H7 (cell line): Measurements from ENCODE around the gene MUC4. TPM values are rescaled to one million over a fixed set of nuclear protein-coding genes. Genes with fewer than 3 reads are reported as not detected.
"Not testable (repeated sequence)": the region's sequence is repeated elsewhere in the genome, so short reads cannot be mapped to it uniquely, and the experiment has no call there.

Source experiments
- DNase-seq: peaks from one replicate; pipeline ENCODE4 v3.0.0; 2012
- H3K27me3 ChIP-seq: 2 replicates; pipeline ENCODE4 v1.6.0; 2011; ENCODE audit warnings: mild to moderate bottlenecking, low read length; ENCODE audit not compliant: control insufficient read depth, insufficient read depth
- H3K36me3 ChIP-seq: replicated peaks from 2 replicates; pipeline ENCODE4 v1.5.1; 2011; ENCODE audit warnings: low read length; ENCODE audit not compliant: control insufficient read depth, insufficient read depth
- H3K4me3 ChIP-seq: 2 replicates; pipeline ENCODE4 v1.5.1; 2011; ENCODE audit warnings: low read depth, mild to moderate bottlenecking, control low read depth, low read length, moderate library complexity; ENCODE audit not compliant: insufficient read depth
- total RNA-seq: library from RNA; depleted of rRNA; stranded (reverse); fragments of >200 nt; shearing (Covaris generic); gene quantifications from 2 replicates; pipeline ENCODE4 v1.2.3, GENCODE V29; 2014

MUC4 gene
- total RNA-seq, 1 experiment from 2014 or later = 3.5 TPM

DNA sequence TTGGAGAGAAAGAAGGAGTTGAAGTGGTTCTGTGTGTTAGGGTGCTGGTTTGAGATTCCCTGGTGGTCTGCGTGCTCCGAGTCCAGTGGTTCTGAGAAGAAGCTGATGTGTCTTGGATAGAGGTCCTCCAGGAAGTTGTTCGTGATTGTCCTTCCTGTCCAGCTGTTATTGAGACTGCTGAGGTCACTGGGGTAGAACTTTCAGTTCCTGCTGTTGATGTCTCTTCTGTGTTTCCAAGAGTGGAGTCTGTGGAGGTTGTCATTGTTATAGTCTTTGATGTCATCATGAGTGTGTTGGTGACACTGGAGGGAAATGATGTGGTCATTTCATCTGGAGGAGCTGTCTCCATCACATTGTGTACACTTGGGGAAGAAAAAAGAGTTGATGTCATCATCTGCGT lies 20.8 kb downstream of the MUC4 start:
- Histone ChIP-seq H3K27me3 (no peaks in the 10 kb centered on the region), H3K36me3 (peaks cover 2% of the 10 kb centered on the region; the same call in 1 of the 2 replicates), H3K4me3 (no peak overlapping the region)
- DNase-seq = no peak

DNA sequence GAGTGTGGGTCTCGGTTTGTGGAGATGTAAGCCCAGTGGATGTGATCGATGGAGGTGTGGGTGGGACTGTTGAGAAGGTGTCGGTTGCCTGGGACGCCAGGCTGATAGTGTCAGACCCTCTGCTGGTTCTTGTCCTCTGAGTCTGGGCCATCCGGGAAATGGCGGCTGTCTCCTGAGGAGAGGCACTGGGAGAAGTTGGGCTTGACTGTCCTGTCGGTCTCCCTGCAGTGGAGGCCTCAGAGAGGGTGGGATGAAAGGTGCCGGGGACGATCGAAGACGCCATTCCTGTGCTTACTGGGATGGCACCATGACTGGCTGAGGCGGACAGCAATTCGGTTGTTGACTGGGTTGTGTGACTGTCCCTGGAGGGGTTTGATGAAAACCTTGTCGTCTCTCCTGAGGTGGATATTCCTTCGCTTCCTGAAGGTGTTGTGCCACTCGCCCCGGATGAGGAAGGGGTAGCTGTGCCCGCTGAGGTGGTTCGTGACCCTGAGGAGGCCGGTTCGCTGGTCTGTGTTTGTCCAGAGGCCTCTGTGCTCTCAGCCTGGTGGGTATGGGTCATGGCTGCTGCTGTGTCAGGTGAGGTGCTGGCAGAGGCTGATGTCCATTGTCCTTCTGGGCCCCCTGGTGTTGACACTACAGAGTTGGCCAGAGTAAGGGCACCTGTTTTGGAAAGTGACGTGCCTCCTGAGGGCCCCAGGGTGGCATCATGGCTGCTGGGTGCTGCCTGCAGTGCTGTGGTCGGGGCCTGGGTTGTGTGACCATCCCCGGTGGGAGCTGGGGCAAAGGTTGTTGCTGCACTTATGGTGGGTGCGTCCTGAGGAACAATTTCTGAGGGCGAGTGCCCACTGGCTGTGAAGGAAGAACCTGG lies 22.8 kb downstream of the MUC4 start:
- Histone ChIP-seq H3K4me3 (no peak overlapping the region), H3K27me3 (no peaks in the 10 kb centered on the region), H3K36me3 (peaks cover 2% of the 10 kb centered on the region; the same call in 1 of the 2 replicates)
- no peak for DNase-seq

DNA sequence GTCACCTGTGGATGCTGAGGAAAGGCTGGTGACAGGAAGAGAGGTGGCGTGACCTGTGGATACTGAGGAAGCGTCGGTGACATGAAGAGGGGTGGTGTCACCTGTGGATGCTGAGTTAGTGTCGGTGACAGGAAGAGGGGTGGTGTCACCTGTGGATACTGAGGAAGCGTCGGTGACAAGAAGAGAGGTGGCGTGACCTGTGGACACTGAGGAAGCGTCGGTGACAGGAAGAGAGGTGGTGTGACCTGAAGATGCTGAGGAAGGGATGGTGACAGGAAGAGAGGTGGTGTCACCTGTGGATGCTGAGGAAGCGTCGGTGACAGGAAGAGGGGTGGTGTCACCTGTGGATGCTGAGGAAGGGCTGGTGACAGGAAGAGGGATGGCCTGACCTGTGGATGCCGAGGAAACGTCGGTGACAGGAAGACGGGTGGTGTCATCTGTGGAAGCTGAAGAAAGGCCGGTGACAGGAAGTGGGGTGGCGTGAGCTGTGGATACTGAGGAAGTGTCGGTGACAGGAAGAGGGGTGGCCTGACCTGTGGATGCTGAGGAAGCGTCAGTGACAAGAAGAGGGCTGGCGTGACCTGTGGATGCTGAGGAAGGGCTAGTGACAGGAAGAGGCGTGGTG lies 25.8 kb downstream of the MUC4 start:
- not testable (repeated sequence) for DNase-seq, H3K27me3 ChIP-seq, H3K4me3 ChIP-seq, H3K36me3 ChIP-seq

DNA sequence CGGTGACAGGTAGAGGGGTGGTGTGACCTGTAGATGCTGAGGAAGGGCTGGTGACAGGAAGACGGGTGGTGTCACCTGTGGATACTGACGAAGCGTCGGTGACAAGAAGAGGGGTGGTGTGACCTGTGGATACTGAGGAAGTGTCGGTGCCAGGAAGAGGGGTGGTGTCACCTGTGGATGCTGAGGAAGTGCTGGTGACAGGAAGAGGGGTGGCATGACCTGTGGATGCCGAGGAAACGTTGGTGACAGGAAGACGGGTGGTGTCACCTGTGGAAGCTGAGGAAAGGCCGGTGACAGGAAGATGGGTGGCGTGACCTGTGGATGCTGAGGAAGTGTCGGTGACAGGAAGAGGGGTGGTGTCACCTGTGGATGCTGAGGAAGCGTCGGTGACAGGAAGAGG lies 27.7 kb downstream of the MUC4 start:
- H3K27me3 ChIP-seq, DNase-seq, H3K4me3 ChIP-seq, H3K36me3 ChIP-seq: not testable (repeated sequence)

- H3K27me3 ChIP-seq, DNase-seq, H3K4me3 ChIP-seq, H3K36me3 ChIP-seq: not testable (repeated sequence)
Observed at GRCh38 chr3:195781236-195781635, 30.5 kb downstream of the MUC4 start.

DNA sequence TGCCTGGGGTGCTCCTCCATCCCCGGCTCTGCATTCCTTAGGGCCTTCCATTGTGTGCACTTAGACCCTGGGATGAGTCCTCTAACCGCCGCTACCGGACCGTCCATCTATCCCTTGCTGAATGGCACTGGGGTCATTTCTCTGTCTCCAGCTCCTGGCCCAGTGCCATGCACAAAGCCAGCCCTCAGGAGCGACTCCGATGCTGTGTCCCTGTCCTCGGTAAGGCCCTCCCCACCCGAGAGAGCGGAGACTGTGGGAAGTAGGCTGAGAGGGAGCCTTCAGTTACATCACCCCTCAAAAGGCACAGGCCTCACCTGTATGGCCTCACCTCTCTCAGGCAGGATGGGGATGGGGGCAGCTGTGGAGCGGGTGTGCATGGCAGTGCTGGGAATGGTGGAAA lies 33.8 kb downstream of the MUC4 start:
- Histone ChIP-seq H3K27me3 (no peaks in the 10 kb centered on the region), H3K4me3 (no peak overlapping the region), H3K36me3 (no peaks in the 10 kb centered on the region; the same call in none of the 2 replicates)
- DNase-seq = no peak

DNA sequence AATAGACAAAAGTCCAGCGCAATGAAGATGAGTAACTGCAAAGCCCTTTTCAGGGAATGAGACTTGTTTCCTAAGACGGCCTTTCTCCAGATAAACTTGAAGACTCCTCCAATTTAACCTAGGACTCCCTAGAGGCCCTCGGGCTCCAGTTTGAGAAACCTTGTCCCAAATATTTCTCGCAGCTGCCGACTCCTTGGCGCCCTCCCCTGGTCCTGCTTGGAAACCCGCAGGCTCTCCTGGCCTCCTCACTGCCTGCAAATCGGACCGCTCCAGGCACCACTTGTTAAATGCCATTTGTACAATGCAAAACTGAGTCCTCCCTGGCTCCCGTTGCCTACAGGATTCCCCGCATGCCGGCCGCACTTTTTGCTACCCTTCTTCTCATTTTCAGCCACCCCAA lies 36.8 kb downstream of the MUC4 start:
- Histone ChIP-seq H3K36me3 (no peaks in the 10 kb centered on the region; the same call in 1 of the 2 replicates), H3K4me3 (no peak overlapping the region)
- DNase-seq = peak; percentile 88

GRCh38 chr3:195773956-195774537 lies 37.7 kb downstream of the MUC4 start:
- Histone ChIP-seq H3K4me3 (no peak overlapping the region), H3K36me3 (no peaks in the 10 kb centered on the region; the same call in 1 of the 2 replicates), H3K27me3 (no peaks in the 10 kb centered on the region)
- DNase-seq = peak; percentile 49

More for the DNA sequence above, 36.8 kb downstream of the MUC4 start:
- no peaks in the 10 kb centered on the region for H3K27me3 ChIP-seq

DNA sequence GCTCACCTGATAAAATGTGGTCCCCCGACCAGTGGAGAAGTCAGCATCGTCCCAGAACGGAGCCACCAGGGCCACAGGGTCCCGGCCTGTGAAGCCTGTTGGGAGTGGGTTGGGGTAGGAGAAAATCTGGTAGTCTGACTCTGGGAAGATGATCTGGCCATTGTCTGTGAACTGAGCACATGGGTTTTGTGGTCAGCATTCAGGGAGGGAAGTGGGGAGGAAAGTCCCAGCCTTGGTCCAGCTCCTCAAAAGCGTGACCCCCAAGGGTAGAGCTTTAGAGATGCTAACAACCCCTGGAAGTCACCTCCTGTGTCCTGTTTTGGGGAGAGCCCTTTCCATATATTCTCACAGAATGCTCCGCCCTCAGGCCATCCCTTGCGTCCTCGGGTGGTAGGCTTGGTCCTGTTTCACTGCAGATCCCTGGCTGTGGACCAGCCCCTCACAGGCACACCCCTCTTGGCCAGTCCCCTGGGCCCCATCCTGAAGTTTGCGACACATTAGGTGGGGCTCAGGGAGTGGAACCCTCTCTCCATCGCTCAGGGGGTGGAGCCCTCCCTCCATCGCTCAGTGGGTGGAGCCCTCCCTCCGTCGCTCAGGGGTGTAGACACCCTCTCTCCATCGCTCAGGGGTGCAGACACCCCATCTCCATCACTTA lies 40.0 kb downstream of the MUC4 start:
- H3K36me3 ChIP-seq = no peaks in the 10 kb centered on the region; the same call in 1 of the 2 replicates
- H3K27me3 ChIP-seq = no peaks in the 10 kb centered on the region
- DNase-seq = peak; percentile 44
- H3K4me3 ChIP-seq = no peak overlapping the region

GRCh38 chr3:195770841-195771645 lies 40.7 kb downstream of the MUC4 start:
- not testable (repeated sequence) for H3K27me3 ChIP-seq, DNase-seq, H3K4me3 ChIP-seq, H3K36me3 ChIP-seq

- Histone ChIP-seq H3K27me3 (no peaks in the 10 kb centered on the region), H3K36me3 (no peaks in the 10 kb centered on the region; the same call in 1 of the 2 replicates), H3K4me3 (no peak overlapping the region)
- peak; percentile 37 for DNase-seq
Observed at GRCh38 chr3:195770081-195770840, 41.5 kb downstream of the MUC4 start.

GRCh38 chr3:195769551-195769950 lies 42.2 kb downstream of the MUC4 start:
- no peak overlapping the region for H3K4me3 ChIP-seq
- H3K36me3 ChIP-seq = no peaks in the 10 kb centered on the region; the same call in 1 of the 2 replicates
- no peaks in the 10 kb centered on the region for H3K27me3 ChIP-seq
- DNase-seq = no peak

DNA sequence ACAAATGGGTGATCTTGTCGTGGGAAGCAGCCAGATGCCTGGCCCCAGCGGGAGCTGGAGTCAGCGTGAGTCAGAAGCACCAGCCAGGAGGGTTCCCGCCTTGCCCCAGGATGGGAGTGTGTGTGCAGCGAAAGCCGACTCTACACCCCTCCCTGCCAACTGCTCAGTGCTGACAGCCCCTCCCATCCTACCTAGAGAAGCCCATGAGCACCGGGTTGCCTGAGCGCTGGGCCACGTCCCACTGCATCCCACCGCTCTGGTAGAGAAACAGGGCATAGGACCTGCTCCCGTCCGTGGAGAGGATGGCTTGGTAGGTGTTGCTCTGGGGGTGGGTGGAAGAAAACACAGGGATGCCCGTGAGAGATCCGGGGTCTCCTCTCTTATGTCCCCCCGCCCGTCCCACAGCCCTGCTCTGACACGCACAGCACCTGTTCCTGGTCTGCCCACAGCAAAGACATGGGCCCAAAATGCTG lies 42.9 kb downstream of the MUC4 start:
- no peaks in the 10 kb centered on the region; the same call in 1 of the 2 replicates for H3K36me3 ChIP-seq
- DNase-seq = peak; percentile 52
- no peaks in the 10 kb centered on the region for H3K27me3 ChIP-seq
- no peak overlapping the region for H3K4me3 ChIP-seq
